ENCODE data around the gene AMELY. TPM values are rescaled to one million over a fixed set of nuclear protein-coding genes. Genes with fewer than 3 reads are reported as not detected.
"Not testable (repeated sequence)": the region's sequence is repeated elsewhere in the genome, so short reads cannot be mapped to it uniquely, and the experiment has no call there.

The AMELY gene
- total RNA-seq, 1 experiment from 2014 or later: not detected

GRCh38 chrY:6842650-6843049, 68.9 kb downstream of the AMELY start:
- in situ Hi-C loops (cut with HindIII; ENCODE audit: low pct_unique_long_range_greater_than_20kb, low sequenced_read_pairs): not testable (repeated sequence)

More at GRCh38 chrY:6842650-6843049, 68.9 kb downstream of the AMELY start:
- not testable (repeated sequence) for DNase-seq (ENCODE audit: low read depth)

Other genes starting within 250 kb of the AMELY start
- not detected in 2 replicates for gene TBL1Y, start 1.1 kb downstream of the AMELY start, total RNA-seq (2014; rRNA removed; shearing (Covaris generic); ENCODE audit: low replicate concordance)

All from Caki2 (cell line).